Measurements from ENCODE around the gene SLC23A2. TPM values are rescaled to one million over a fixed set of nuclear protein-coding genes. Genes with fewer than 3 reads are reported as not detected.

The SLC23A2 gene
- total RNA-seq, 1 experiment from 2014 or later = 24.0 TPM

GRCh38 chr20:4812216-4812615 lies 189.1 kb downstream of the SLC23A2 start:
- no peaks in the 10 kb centered on the region for H3K9me3 Mint-ChIP-seq (ENCODE audit: unreplicated experiment)
- DNase-seq (ENCODE audit: unreplicated experiment) = no peak
- no TSS peak for BruUV-seq (replicated peaks)
- intact Hi-C loops (cut with micrococcal nuclease) = no loop called here
- no peaks in the 10 kb centered on the region for H3K36me3 Mint-ChIP-seq (ENCODE audit: insufficient read depth, unreplicated experiment)
- no peak overlapping the region for H3K27ac Mint-ChIP-seq (ENCODE audit: low read depth, unreplicated experiment)
- H3K4me3 Mint-ChIP-seq (ENCODE audit: unreplicated experiment) = no peak overlapping the region
- TF ChIP-seq CTCF (IDR thresholded peaks at IDR 0.05; ENCODE audit: unreplicated experiment) = no peak
- H3K4me1 Mint-ChIP-seq (ENCODE audit: insufficient read depth, unreplicated experiment) = peaks cover 5% of the 10 kb centered on the region
- ChIA-PET CTCF (interaction anchor here (0.6 to 0.7 kb wide), 3 partner anchors 41 to 95 kb away, joined by 3 to 4 read pairs (median 3); no protein-coding TSS in a partner anchor), POLR2A (no interaction called here)
- peaks cover 15% of the 10 kb centered on the region for H3K27me3 Mint-ChIP-seq (ENCODE audit: insufficient read depth, unreplicated experiment)

GRCh38 chr20:4811661-4812181 lies 189.6 kb downstream of the SLC23A2 start:
- H3K4me3 Mint-ChIP-seq (ENCODE audit: unreplicated experiment) = no peak overlapping the region
- H3K4me1 Mint-ChIP-seq (ENCODE audit: insufficient read depth, unreplicated experiment) = peaks cover 5% of the 10 kb centered on the region
- intact Hi-C loops (cut with micrococcal nuclease) = no loop called here

DNA sequence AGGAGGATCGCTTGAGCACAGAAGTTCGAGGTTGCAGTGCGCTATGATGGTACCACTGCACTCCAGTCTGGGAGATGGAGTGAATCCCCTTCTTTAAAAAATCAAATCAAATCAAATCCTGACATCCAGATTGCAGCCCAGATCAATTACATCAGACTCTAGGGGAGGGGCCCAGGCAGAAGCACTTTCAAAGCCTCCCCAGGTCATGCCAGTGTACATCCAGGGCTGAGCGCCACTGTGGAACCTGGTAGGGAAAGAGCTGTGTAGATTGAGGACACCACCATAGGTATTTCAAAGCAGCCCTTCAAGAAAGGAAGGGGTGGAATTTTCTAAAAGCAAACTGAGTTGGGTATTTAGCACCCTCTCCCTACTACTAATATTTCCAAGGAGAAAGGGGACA lies 190.1 kb downstream of the SLC23A2 start:
- Mint-ChIP-seq H3K9me3 (ENCODE audit: unreplicated experiment) (no peaks in the 10 kb centered on the region), H3K36me3 (ENCODE audit: insufficient read depth, unreplicated experiment) (no peaks in the 10 kb centered on the region), H3K4me1 (ENCODE audit: insufficient read depth, unreplicated experiment) (peaks cover 5% of the 10 kb centered on the region), H3K27me3 (ENCODE audit: insufficient read depth, unreplicated experiment) (peaks cover 24% of the 10 kb centered on the region), H3K4me3 (ENCODE audit: unreplicated experiment) (no peak overlapping the region), H3K27ac (ENCODE audit: low read depth, unreplicated experiment) (no peak overlapping the region)
- ChIA-PET CTCF (interaction anchor here (0.6 to 0.8 kb wide), 2 partner anchors 9 to 638 kb away, joined by 3 to 5 read pairs; no protein-coding TSS in a partner anchor), POLR2A (no interaction called here)
- DNase-seq (ENCODE audit: unreplicated experiment) = no peak
- BruUV-seq (replicated peaks) = no TSS peak
- no peak for TF ChIP-seq CTCF (IDR thresholded peaks at IDR 0.05; ENCODE audit: unreplicated experiment)
- intact Hi-C loops (cut with micrococcal nuclease) = no loop called here

More at GRCh38 chr20:4811661-4812181, 189.6 kb downstream of the SLC23A2 start:
- H3K9me3 Mint-ChIP-seq (ENCODE audit: unreplicated experiment) = no peaks in the 10 kb centered on the region
- no peak for TF ChIP-seq CTCF (IDR thresholded peaks at IDR 0.05; ENCODE audit: unreplicated experiment)
- ChIA-PET CTCF (interaction anchor here (0.6 to 0.8 kb wide), 5 partner anchors 9 to 638 kb away, joined by 3 to 5 read pairs (median 3); no protein-coding TSS in a partner anchor), POLR2A (no interaction called here)
- no peak overlapping the region for H3K27ac Mint-ChIP-seq (ENCODE audit: low read depth, unreplicated experiment)
- no TSS peak for BruUV-seq (replicated peaks)
- no peak for DNase-seq (ENCODE audit: unreplicated experiment)
- H3K36me3 Mint-ChIP-seq (ENCODE audit: insufficient read depth, unreplicated experiment) = no peaks in the 10 kb centered on the region
- peaks cover 20% of the 10 kb centered on the region for H3K27me3 Mint-ChIP-seq (ENCODE audit: insufficient read depth, unreplicated experiment)

- TF ChIP-seq CTCF (IDR thresholded peaks at IDR 0.05; ENCODE audit: unreplicated experiment) = no peak
- no peaks in the 10 kb centered on the region for H3K9me3 Mint-ChIP-seq (ENCODE audit: unreplicated experiment)
- no peaks in the 10 kb centered on the region for H3K36me3 Mint-ChIP-seq (ENCODE audit: insufficient read depth, unreplicated experiment)
These were observed 190.8 kb downstream of the SLC23A2 start for GRCh38 chr20:4810426-4811019.

More at GRCh38 chr20:4810426-4811019, 190.8 kb downstream of the SLC23A2 start:
- no peak overlapping the region for H3K4me3 Mint-ChIP-seq (ENCODE audit: unreplicated experiment)
- ChIA-PET POLR2A (no interaction called here), CTCF (no interaction called here)
- H3K27ac Mint-ChIP-seq (ENCODE audit: low read depth, unreplicated experiment) = no peak overlapping the region
- H3K27me3 Mint-ChIP-seq (ENCODE audit: insufficient read depth, unreplicated experiment) = peaks cover 32% of the 10 kb centered on the region
- intact Hi-C loops (cut with micrococcal nuclease) = no loop called here
- BruUV-seq (replicated peaks) = no TSS peak
- H3K4me1 Mint-ChIP-seq (ENCODE audit: insufficient read depth, unreplicated experiment) = peaks cover 5% of the 10 kb centered on the region
- DNase-seq (ENCODE audit: unreplicated experiment) = no peak

All from MCF 10A (cell line).